HepG2 (cell line): ENCODE measurements around the gene C19orf73. TPM values are rescaled to one million over a fixed set of nuclear protein-coding genes. Genes with fewer than 3 reads are reported as not detected.

ENCODE experiments used
- AFF4 ChIP-seq: sonication (generic); formaldehyde crosslinking; IDR thresholded peaks from 2 replicates; pipeline ENCODE4 v1.4.0; 2020; ENCODE audit warnings: missing genetic modification reagents
- AHR ChIP-seq: IDR thresholded peaks from 2 replicates; pipeline ENCODE4 v1.6.1; 2018; ENCODE audit warnings: missing genetic modification reagents, missing compliant biosample characterization
- ARNT2 ChIP-seq: sonication (generic); formaldehyde crosslinking; IDR thresholded peaks from 2 replicates; pipeline ENCODE4 v1.8.0; 2022; ENCODE audit warnings: mild to moderate bottlenecking, low read depth, missing genetic modification reagents, moderate library complexity
- KDM5B ChIP-seq: sonication (generic); formaldehyde crosslinking; IDR thresholded peaks from 2 replicates; pipeline ENCODE4 v1.4.0; 2020; ENCODE audit warnings: missing genetic modification reagents, mild to moderate bottlenecking, borderline replicate concordance
- MLLT10 ChIP-seq: sonication (generic); formaldehyde crosslinking; IDR thresholded peaks from 2 replicates; pipeline ENCODE4 v1.4.0; 2020; ENCODE audit warnings: missing genetic modification reagents
- NFKBIZ ChIP-seq: IDR thresholded peaks from 2 replicates; pipeline ENCODE4 v1.6.1; 2018; ENCODE audit warnings: missing genetic modification reagents, missing compliant biosample characterization
- ONECUT2 ChIP-seq: sonication (generic); formaldehyde crosslinking; IDR thresholded peaks from 2 replicates; pipeline ENCODE4 v1.4.0; 2020; ENCODE audit warnings: missing genetic modification reagents
- PAX8 ChIP-seq: sonication (generic); formaldehyde crosslinking; IDR thresholded peaks from 2 replicates; pipeline ENCODE4 v1.8.0; 2022; ENCODE audit warnings: mild to moderate bottlenecking, missing genetic modification reagents, borderline replicate concordance
- PITX1 ChIP-seq: sonication (generic); formaldehyde crosslinking; IDR thresholded peaks from 2 replicates; pipeline ENCODE4 v1.5.1; 2020; ENCODE audit warnings: mild to moderate bottlenecking, missing genetic modification reagents
- SIX1 ChIP-seq: sonication (generic); formaldehyde crosslinking; IDR thresholded peaks from 2 replicates; pipeline ENCODE4 v1.4.0; 2020; ENCODE audit warnings: missing genetic modification reagents, borderline replicate concordance
- SMARCC2 ChIP-seq: fragments of 450-650 bp; IDR thresholded peaks from 2 replicates; pipeline ENCODE4 v1.6.1; 2017; ENCODE audit warnings: antibody characterized with exemption, mild to moderate bottlenecking
- SP2 ChIP-seq: sonication (generic); formaldehyde crosslinking; IDR thresholded peaks from 2 replicates; pipeline ENCODE4 v1.5.1; 2020; ENCODE audit warnings: mild to moderate bottlenecking, missing genetic modification reagents
- TBL1XR1 ChIP-seq: fragments of 150-350 bp; IDR thresholded peaks from 2 replicates; pipeline ENCODE4 v1.6.1; 2014; ENCODE audit warnings: borderline replicate concordance, low read length; ENCODE audit not compliant: partially characterized antibody
- ZBTB26 ChIP-seq: IDR thresholded peaks from 2 replicates; pipeline ENCODE4 v1.6.1; 2016; ENCODE audit warnings: missing compliant biosample characterization, missing genetic modification reagents, borderline replicate concordance
- ZBTB33 ChIP-seq: sonication (generic); formaldehyde crosslinking; IDR thresholded peaks from 2 replicates; pipeline ENCODE4 v1.4.0; 2020; ENCODE audit warnings: missing genetic modification reagents
- ZFYVE20 ChIP-seq: sonication (generic); formaldehyde crosslinking; IDR thresholded peaks from 2 replicates; pipeline ENCODE4 v1.8.0; 2023; ENCODE audit warnings: low read depth, mild to moderate bottlenecking, moderate library complexity, missing genetic modification reagents, borderline replicate concordance
- ZNF17 ChIP-seq: sonication (generic); formaldehyde crosslinking; IDR thresholded peaks from 2 replicates; pipeline ENCODE4 v1.5.0; 2020; ENCODE audit warnings: mild to moderate bottlenecking, missing genetic modification reagents
- ZNF207 ChIP-seq: fragments of 450-650 bp; IDR thresholded peaks from 2 replicates; pipeline ENCODE4 v1.6.1; 2016; ENCODE audit warnings: antibody characterized with exemption, borderline replicate concordance
- ZNF251 ChIP-seq: sonication (generic); formaldehyde crosslinking; IDR thresholded peaks from 2 replicates; pipeline ENCODE4 v1.9.0; 2021; ENCODE audit warnings: mild to moderate bottlenecking, missing genetic modification reagents
- ZNF430 ChIP-seq: sonication (generic); formaldehyde crosslinking; IDR thresholded peaks from 2 replicates; pipeline ENCODE4 v1.9.0; 2021; ENCODE audit warnings: mild to moderate bottlenecking, missing genetic modification reagents
- ZNF598 ChIP-seq: sonication (generic); formaldehyde crosslinking; IDR thresholded peaks from 2 replicates; pipeline ENCODE4 v1.5.1; 2020; ENCODE audit warnings: mild to moderate bottlenecking, missing genetic modification reagents, borderline replicate concordance
- ZNF761 ChIP-seq: sonication (generic); formaldehyde crosslinking; conservative IDR thresholded peaks from 2 replicates; pipeline ENCODE4 v1.4.0; 2020; ENCODE audit warnings: mild to moderate bottlenecking, missing genetic modification reagents
- ZNF816 ChIP-seq: sonication (generic); formaldehyde crosslinking; IDR thresholded peaks from 2 replicates; pipeline ENCODE4 v1.8.0; 2022; ENCODE audit warnings: missing genetic modification reagents, mild to moderate bottlenecking, borderline replicate concordance
- ZSCAN21 ChIP-seq: sonication (generic); formaldehyde crosslinking; IDR thresholded peaks from 2 replicates; pipeline ENCODE4 v1.8.0; 2022; ENCODE audit warnings: mild to moderate bottlenecking, missing genetic modification reagents, moderate library complexity, borderline replicate concordance
- polyA plus RNA-seq, 8 experiments: library from polyadenylated mRNA; depleted of rRNA in 3 of 8; stranded (reverse) in 7 of 8; unstranded in 1 of 8; fragments of >200 nt; fragmentation: Illumina TruSeq in 4 of 8; extraction: Trizol in 4 of 8; gene quantifications; 2 replicates each; pipeline versions ENCODE4 v1.2.1 to v1.2.3, GENCODE V29; 2011 to 2016; ENCODE audit warnings: low read depth in 4 of 8, missing spikeins in 1 of 8, mixed read lengths in 1 of 8; ENCODE audit not compliant: insufficient read depth in 1 of 8
- total RNA-seq, 5 experiments: library from RNA; depleted of rRNA; stranded (reverse); fragments of >200 nt; fragmentation: Illumina TruSeq; extraction: Trizol; gene quantifications; 2 replicates each; pipeline ENCODE4 v1.2.3, GENCODE V29; 2016; ENCODE audit warnings: low read depth in 1 of 5

The C19orf73 gene
- total and polyA plus RNA-seq, 2 of the 13 experiments (the other 11 are each of a cell fraction or from before 2014, with no cell fraction given), result 1.4 to 1.5 TPM

- TF ChIP-seq AFF4 (CRISPR knock-in tag), result no peak
- peak; percentile 53; the same call in 1 of the 2 replicates for TF ChIP-seq ZSCAN21 (CRISPR knock-in tag)
- no peak for TF ChIP-seq ZNF598
- TF ChIP-seq PAX8 (CRISPR knock-in tag), result no peak
- TF ChIP-seq AHR (CRISPR knock-in tag), result no peak
- no peak for TF ChIP-seq ZNF816
- TF ChIP-seq ZNF430 (CRISPR knock-in tag), result no peak
- no peak for TF ChIP-seq SIX1 (CRISPR knock-in tag)
- no peak for TF ChIP-seq ONECUT2 (CRISPR knock-in tag)
- TF ChIP-seq SP2, result no peak
- TF ChIP-seq ZBTB33, result no peak
- TF ChIP-seq ZNF251 (CRISPR knock-in tag), result no peak
- TF ChIP-seq PITX1 (CRISPR knock-in tag), result peak; percentile 69
- no peak for TF ChIP-seq ZFYVE20 (CRISPR knock-in tag)
- no peak for TF ChIP-seq MLLT10
- no peak for TF ChIP-seq NFKBIZ (CRISPR knock-in tag)
- no peak for TF ChIP-seq ZNF17 (CRISPR knock-in tag)
- no peak for TF ChIP-seq ZBTB26 (CRISPR knock-in tag)
- no peak for TF ChIP-seq SMARCC2
- TF ChIP-seq TBL1XR1, result no peak
- TF ChIP-seq KDM5B (CRISPR knock-in tag), result no peak
- TF ChIP-seq ARNT2 (CRISPR knock-in tag), result no peak; the same call in 1 of the 2 replicates
- TF ChIP-seq ZNF761 (CRISPR knock-in tag), result no peak
- no peak for TF ChIP-seq ZNF207
Measured at GRCh38 chr19:49125025-49125731, 6.2 kb upstream of the C19orf73 start (continued).
